Pancreas (tissue), 10 donors: ENCODE results near the gene SHISA8. TPM values are rescaled to one million over a fixed set of nuclear protein-coding genes. Genes with fewer than 3 reads are reported as not detected.

Experiments
- ATAC-seq, 4 donors: fragments of 200-7000 bp; cut with Tn5 transposase; one replicate each; pipeline versions ENCODE4 v1.8.0 to v1.9.1; 2020; ENCODE audit warnings: mild to moderate bottlenecking in 4 of 4, moderate library complexity in 4 of 4
- DNase-seq, 6 donors: peaks; one replicate each; pipeline ENCODE4 v3.0.0-alpha.2; 2020
- FAIRE-seq: peaks from 2 replicates; lab custom pipeline; 2012; peaks lifted over from hg19 to GRCh38; lab: Jason Lieb, UNC
- H3K27ac ChIP-seq, 4 donors: fragments of 200-600 bp; sonication (generic); 1 replicate in 3 of 4; 2 replicates in 1 of 4; pipeline versions ENCODE4 v1.5.0 to v1.8.0; 2020
- H3K27me3 ChIP-seq, 4 donors: fragments of 200-600 bp; one replicate each; pipeline ENCODE4 v1.8.0; 2021
- H3K36me3 ChIP-seq, 3 donors: fragments of 200-600 bp; sonication (generic) in 1 of 3; one replicate each; pipeline versions ENCODE4 v1.5.0 to v1.8.0; 2020 to 2021
- H3K4me1 ChIP-seq, 3 donors: fragments of 200-600 bp; one replicate each; pipeline ENCODE4 v1.8.0; 2021
- H3K4me3 ChIP-seq, 4 donors: fragments of 200-600 bp; sonication (generic) in 2 of 4; one replicate each; pipeline versions ENCODE4 v1.5.0 to v1.8.0; 2020 to 2021
- H3K9me3 ChIP-seq, 4 donors: fragments of 200-600 bp; one replicate each; pipeline ENCODE4 v1.8.0; 2021
- CTCF ChIP-seq, 4 donors: fragments of 200-600 bp; sonication (generic) in 3 of 4; IDR thresholded peaks; one replicate each; pipeline versions ENCODE4 v1.5.0 to v1.8.0; 2021; ENCODE audit warnings: antibody characterized with exemption in 4 of 4
- WGBS, 2 donors: extraction: QIAGEN DNeasy Blood & Tissue Kit; methylation state at CpG; one replicate each; pipeline ENCODE4 v1.1.7; 2013; 5-methylcytosine and 5-hydroxymethylcytosine counted together
- intact Hi-C, 3 donors: fragments of 100-400 bp; cut with DNase I; formaldehyde crosslinking; loops; one replicate each; pipeline versions ENCODE4 v1.11.1 to v1.14.2; 2022
- polyA plus RNA-seq, 2 donors: library from polyadenylated mRNA; stranded (reverse); fragments of 200-250 nt; gene quantifications; one replicate each; pipeline ENCODE4 v1.2.3, GENCODE V29; 2013
- total RNA-seq, 6 donors: library from RNA; stranded (reverse); fragmentation: NEBNext Ultra II Directional in 4 of 6; extraction: Animal tissue kit (Norgen Biotek cat#: 25700) in 4 of 6; gene quantifications; one replicate each; pipeline versions ENCODE4 v1.2.1 to v1.2.4, GENCODE V29; 2021 to 2023
- donor health status: healthy with polysubstance abuse.
- donor health status: DM: no; HTN: no; CAD: no; lungs with moderate emphysema.
- donor health status: DM: no; HTN: no; CAD: no.
- donor health status: control.
- donor health status: control.
- donor health status: Bipolar disorder and iron deficiency.
- donor health status: DM: yes; HTN: yes; CAD: no.
- donor health status: DM: no; HTN: no; CAD: no.
- donor health status: DM: no; HTN: no; CAD: no.
- donor health status: DM: yes; HTN: yes; CAD: no.

SHISA8 gene
- total and polyA plus RNA-seq, 8 donors, result not detected

DNA sequence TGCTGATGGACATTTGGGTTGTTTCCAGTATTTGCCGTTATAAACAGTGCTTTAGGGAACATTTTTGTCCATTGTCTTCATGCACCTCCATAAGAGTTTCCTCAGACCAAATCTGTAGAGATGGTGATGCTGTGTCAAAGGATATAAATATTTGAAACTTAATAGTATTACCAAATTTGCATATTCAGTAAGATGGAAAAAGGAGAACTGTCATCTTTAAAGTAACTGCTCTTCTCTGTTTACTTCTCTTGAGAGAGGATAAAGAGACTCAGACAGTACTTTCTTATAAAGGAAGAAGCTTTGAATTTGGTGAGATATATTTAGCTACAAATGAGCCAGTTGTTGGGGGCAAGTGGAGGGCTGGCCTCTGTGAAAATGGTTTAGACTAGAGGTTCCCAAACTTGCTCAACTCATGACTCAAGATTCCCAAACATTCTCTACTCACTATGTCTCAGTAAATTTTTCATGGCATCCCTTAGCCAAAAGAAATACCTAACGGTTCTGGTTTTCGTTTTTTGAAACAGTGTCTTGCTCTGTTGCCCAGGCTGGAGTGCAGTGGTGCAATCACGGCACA, 26.2 kb downstream of the SHISA8 start:
- Histone ChIP-seq H3K27me3 (no peaks in the 10 kb centered on the region), H3K9me3 (no peaks in the 10 kb centered on the region), H3K4me1 (no peaks in the 10 kb centered on the region), H3K27ac (no peak overlapping the region), H3K4me3 (no peak overlapping the region), H3K36me3 (peaks cover 4 to 67% (median 23%) of the 10 kb centered on the region in 3 donors)
- intact Hi-C loops, result no loop called here
- FAIRE-seq (no peak), ATAC-seq (no peak), DNase-seq (no peak)
- WGBS, 2 donors, result 82 to 84% methylated on average over 4 of the region's 4 CpGs
- no peak for TF ChIP-seq CTCF (IDR thresholded peaks at IDR 0.05)

GRCh38 chr22:41885516-41885915, 29.4 kb downstream of the SHISA8 start:
- DNase-seq, result no peak
- Histone ChIP-seq H3K27ac (no peak overlapping the region), H3K27me3 (no peaks in the 10 kb centered on the region), H3K36me3 (peaks cover 17 to 77% (median 46%) of the 10 kb centered on the region in 3 donors), H3K9me3 (no peaks in the 10 kb centered on the region), H3K4me3 (no peak overlapping the region), H3K4me1 (no peaks in the 10 kb centered on the region)
- no peak for FAIRE-seq
- intact Hi-C loops, result no loop called here
- 87 to 88% methylated on average over 6 of the region's 6 CpGs for WGBS, 2 donors
- TF ChIP-seq CTCF (IDR thresholded peaks at IDR 0.05), result no peak
- peak in 1 of 4 donors; percentile 41 for ATAC-seq

DNA sequence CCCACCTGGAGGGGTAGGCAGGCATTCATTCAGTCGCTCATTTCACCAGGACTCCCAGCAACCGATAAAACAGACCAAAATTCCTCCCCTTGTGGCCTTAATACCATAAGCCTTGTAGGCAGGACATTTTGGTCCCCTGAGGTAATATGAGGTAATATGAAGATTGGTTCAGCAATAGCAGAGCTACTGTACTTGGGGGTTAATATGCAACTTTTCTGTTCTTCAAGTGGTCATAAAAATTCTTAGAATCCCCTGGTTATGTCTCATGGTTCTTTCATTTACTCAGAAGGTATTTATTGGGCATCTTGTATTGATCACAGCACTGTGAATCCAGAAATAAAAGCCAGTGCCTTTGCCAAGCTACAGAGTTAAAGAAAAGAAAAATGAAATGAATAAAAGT, 29.8 kb downstream of the SHISA8 start:
- Histone ChIP-seq H3K27ac (no peak overlapping the region), H3K4me3 (no peak overlapping the region), H3K9me3 (no peaks in the 10 kb centered on the region), H3K27me3 (no peaks in the 10 kb centered on the region), H3K4me1 (no peaks in the 10 kb centered on the region), H3K36me3 (peaks cover 17 to 78% (median 46%) of the 10 kb centered on the region in 3 donors)
- ATAC-seq (no peak), DNase-seq (no peak), FAIRE-seq (no peak)
- intact Hi-C loops, result no loop called here
- no peak for TF ChIP-seq CTCF (IDR thresholded peaks at IDR 0.05)
- WGBS, 2 donors, result 95 to 96% methylated on average over 2 of the region's 2 CpGs

DNA sequence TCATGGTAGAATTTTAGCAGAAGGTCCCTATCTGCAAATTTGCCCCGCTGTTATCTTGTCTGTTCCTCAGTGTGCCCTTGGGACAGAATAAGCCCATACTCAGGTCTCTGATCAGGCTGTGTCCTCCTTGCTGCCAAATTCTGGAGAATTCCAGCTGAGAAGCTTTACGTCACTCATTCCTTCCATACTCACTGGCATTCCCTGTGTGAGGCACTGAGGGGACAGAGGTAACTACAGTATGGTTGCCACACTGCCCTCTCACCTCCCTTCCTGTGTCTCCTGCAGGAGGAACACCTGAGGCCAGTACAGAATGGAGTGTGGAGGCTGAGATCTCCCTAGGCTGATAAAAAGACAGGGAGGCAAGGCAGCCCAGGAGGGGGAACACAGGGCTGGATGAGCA, 31.5 kb downstream of the SHISA8 start:
- DNase-seq (no peak), ATAC-seq (no peak)

More for the DNA sequence above, 31.5 kb downstream of the SHISA8 start:
- no peak for FAIRE-seq
- H3K4me3 ChIP-seq, result no peak overlapping the region
- no peaks in the 10 kb centered on the region for H3K27me3 ChIP-seq
- TF ChIP-seq CTCF (IDR thresholded peaks at IDR 0.05), result no peak
- WGBS, 2 donors, result 91 to 94% methylated on average over 2 of the region's 2 CpGs
- no peak overlapping the region for H3K27ac ChIP-seq
- no peaks in the 10 kb centered on the region for H3K9me3 ChIP-seq
- no peaks in the 10 kb centered on the region for H3K4me1 ChIP-seq
- intact Hi-C loops, result no loop called here
- H3K36me3 ChIP-seq, result peaks cover 17 to 71% (median 46%) of the 10 kb centered on the region in 3 donors
